ENCODE results near the gene TUBAL3. TPM values are rescaled to one million over a fixed set of nuclear protein-coding genes. Genes with fewer than 3 reads are reported as not detected.

The TUBAL3 gene
- total and polyA plus RNA-seq, 4 donors = 0.75 TPM; not detected in 3

- WGBS = 92% methylated on average over 6 of the region's 6 CpGs
Observed at GRCh38 chr10:5355594-5356301, 48.9 kb downstream of the TUBAL3 start.

GRCh38 chr10:5354068-5354467 lies 50.6 kb downstream of the TUBAL3 start:
- 70% methylated on average over 3 of the region's 3 CpGs for WGBS
- DNase-seq (ENCODE audit: low spot score) = no peak
- TF ChIP-seq JUND (IDR thresholded peaks at IDR 0.05) = no peak
- no peak for TF ChIP-seq REST (IDR thresholded peaks at IDR 0.05)
- TF ChIP-seq TAF1 (conservative IDR thresholded peaks at IDR 0.05) = no peak
- TF ChIP-seq FOXA2 (IDR thresholded peaks at IDR 0.05) = no peak
- TF ChIP-seq ZBTB33 (IDR thresholded peaks at IDR 0.05) = no peak
- TF ChIP-seq CTCF (IDR thresholded peaks at IDR 0.05; ENCODE audit: low read depth, low read length, missing input control) = no peak
- TF ChIP-seq YY1 (IDR thresholded peaks at IDR 0.05) = no peak
- TF ChIP-seq SP1 (IDR thresholded peaks at IDR 0.05) = no peak
- TF ChIP-seq HNF4G (IDR thresholded peaks at IDR 0.05) = no peak
- no peak for TF ChIP-seq ATF3 (IDR thresholded peaks at IDR 0.05)
- TF ChIP-seq GABPA (IDR thresholded peaks at IDR 0.05 in 1 of 2, conservative IDR thresholded peaks at IDR 0.05 in 1 of 2) = no peak
- no peak for TF ChIP-seq FOXA1 (IDR thresholded peaks at IDR 0.05)
- TF ChIP-seq HNF4A (conservative IDR thresholded peaks at IDR 0.05) = no peak
- TF ChIP-seq RXRA (IDR thresholded peaks at IDR 0.05) = no peak
- TF ChIP-seq RAD21 (IDR thresholded peaks at IDR 0.05) = no peak
- no peak for TF ChIP-seq NR2F2 (IDR thresholded peaks at IDR 0.05)
- no peak for TF ChIP-seq EGR1 (IDR thresholded peaks at IDR 0.05; ENCODE audit: low read depth in 2 of 2)

More at GRCh38 chr10:5355594-5356301, 48.9 kb downstream of the TUBAL3 start:
- Histone ChIP-seq H3K27ac (ENCODE audit: low read depth in 1 of 2, low read length in 2 of 2) (no peak overlapping the region), H3K9ac (ENCODE audit: low read depth in 1 of 2, low read length in 2 of 2) (no peak overlapping the region), H3K9me3 (ENCODE audit: control insufficient read depth in 4 of 4, low read length in 3 of 4) (no peaks in the 10 kb centered on the region), H3K4me3 (ENCODE audit: low read depth in 1 of 3, low read length in 3 of 3) (no peak overlapping the region), H3K27me3 (ENCODE audit: control insufficient read depth in 4 of 4, insufficient read depth in 4 of 4, low read length in 3 of 4) (no peaks in the 10 kb centered on the region), H3K36me3 (ENCODE audit: control insufficient read depth in 4 of 4, insufficient read depth in 3 of 4, low read depth in 1 of 4, low read length in 3 of 4) (no peaks in the 10 kb centered on the region), H3K4me1 (ENCODE audit: control insufficient read depth in 4 of 4, insufficient read depth in 4 of 4, low read length in 3 of 4) (no peaks in the 10 kb centered on the region)
- TF ChIP-seq YY1 (IDR thresholded peaks at IDR 0.05) (no peak), CTCF (IDR thresholded peaks at IDR 0.05; ENCODE audit: low read depth, low read length, missing input control) (no peak), FOXA1 (IDR thresholded peaks at IDR 0.05) (no peak), MAX (IDR thresholded peaks at IDR 0.05) (no peak), EGR1 (IDR thresholded peaks at IDR 0.05; ENCODE audit: low read depth in 2 of 2) (no peak), NR2F2 (IDR thresholded peaks at IDR 0.05) (no peak)
- DNase-seq (ENCODE audit: low spot score) = no peak

More at GRCh38 chr10:5354068-5354467, 50.6 kb downstream of the TUBAL3 start:
- no peaks in the 10 kb centered on the region for H3K36me3 ChIP-seq (ENCODE audit: control insufficient read depth in 4 of 4, insufficient read depth in 3 of 4, low read depth in 1 of 4, low read length in 3 of 4)
- no peak overlapping the region for H3K4me3 ChIP-seq (ENCODE audit: low read depth in 1 of 3, low read length in 3 of 3)
- no peaks in the 10 kb centered on the region for H3K9me3 ChIP-seq (ENCODE audit: control insufficient read depth in 4 of 4, low read length in 3 of 4)
- H3K9ac ChIP-seq (ENCODE audit: low read depth in 1 of 2, low read length in 2 of 2) = no peak overlapping the region
- H3K27me3 ChIP-seq (ENCODE audit: control insufficient read depth in 4 of 4, insufficient read depth in 4 of 4, low read length in 3 of 4) = no peaks in the 10 kb centered on the region
- H3K4me1 ChIP-seq (ENCODE audit: control insufficient read depth in 4 of 4, insufficient read depth in 4 of 4, low read length in 3 of 4) = no peaks in the 10 kb centered on the region
- H3K27ac ChIP-seq (ENCODE audit: low read depth in 1 of 2, low read length in 2 of 2) = no peak overlapping the region
